GM18508 (cell line): ENCODE data around the gene PRSS23.

Source experiments
- ATAC-seq: cut with Tn5 transposase; IDR thresholded peaks from one replicate; pipeline ENCODE4 v1.9.1; 2021; ENCODE audit warnings: moderate number of reproducible peaks; ENCODE audit not compliant: insufficient read depth, unreplicated experiment

Gene PRSS23

GRCh38 chr11:86790195-86790725, 10.1 kb upstream of the PRSS23 start:
- ATAC-seq = no peak

GRCh38 chr11:86790867-86791849, 9.2 kb upstream of the PRSS23 start:
- ATAC-seq = no peak

GRCh38 chr11:86792150-86792549, 8.2 kb upstream of the PRSS23 start:
- no peak for ATAC-seq

- ATAC-seq = no peak
These were observed 7.0 kb upstream of the PRSS23 start for GRCh38 chr11:86793307-86793706.

- no peak for ATAC-seq
These were observed 4.8 kb upstream of the PRSS23 start for GRCh38 chr11:86795511-86795910.

GRCh38 chr11:86795949-86796348, 4.4 kb upstream of the PRSS23 start:
- ATAC-seq = no peak

GRCh38 chr11:86797133-86797532, 3.2 kb upstream of the PRSS23 start:
- no peak for ATAC-seq

- no peak for ATAC-seq
These were observed 1.4 kb upstream of the PRSS23 start for GRCh38 chr11:86798988-86799387.

- ATAC-seq = no peak
These were observed 664 bp upstream of the PRSS23 start for GRCh38 chr11:86799680-86800075.

- no peak for ATAC-seq
These were observed 574 bp downstream of the PRSS23 start for GRCh38 chr11:86800960-86801272.

DNA sequence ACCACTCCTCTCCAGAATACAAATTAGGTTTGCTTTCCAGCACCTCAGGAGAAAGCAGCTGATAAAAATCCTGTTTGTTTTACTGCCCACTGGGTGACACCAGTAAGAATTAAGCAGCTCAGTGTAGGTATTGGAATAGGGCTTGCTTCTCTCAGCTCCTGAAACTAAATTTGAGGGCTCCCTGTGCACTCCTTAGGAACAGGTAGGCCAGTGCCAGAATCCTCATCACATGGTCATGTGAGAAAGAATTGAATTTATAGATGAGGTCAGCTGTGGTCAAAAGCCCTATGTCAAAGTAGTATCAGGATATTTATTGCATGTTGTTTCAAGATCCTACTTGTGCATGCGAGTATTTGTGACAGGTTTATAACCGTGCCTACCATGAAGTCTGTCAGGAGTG, 1.0 kb downstream of the PRSS23 start:
- ATAC-seq = no peak

DNA sequence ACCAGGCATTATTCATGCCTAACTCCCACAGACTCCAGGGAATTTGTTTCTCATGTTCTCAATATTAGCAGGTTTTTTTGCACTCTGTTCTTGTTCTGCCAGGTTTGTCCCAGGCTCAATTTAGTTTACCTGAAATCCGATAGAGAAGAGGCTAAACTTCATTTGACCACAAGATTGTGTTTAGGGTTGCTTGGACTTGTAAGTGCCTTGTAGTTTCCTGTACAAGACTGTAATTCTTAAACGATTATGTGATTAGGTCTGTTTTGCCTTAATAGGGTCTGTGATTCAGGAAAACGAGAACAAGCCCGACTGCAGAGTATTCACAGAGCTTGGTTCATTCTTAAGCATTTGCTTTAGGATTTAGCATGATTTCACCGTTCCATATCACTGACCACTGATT, 1.8 kb downstream of the PRSS23 start:
- ATAC-seq = no peak

DNA sequence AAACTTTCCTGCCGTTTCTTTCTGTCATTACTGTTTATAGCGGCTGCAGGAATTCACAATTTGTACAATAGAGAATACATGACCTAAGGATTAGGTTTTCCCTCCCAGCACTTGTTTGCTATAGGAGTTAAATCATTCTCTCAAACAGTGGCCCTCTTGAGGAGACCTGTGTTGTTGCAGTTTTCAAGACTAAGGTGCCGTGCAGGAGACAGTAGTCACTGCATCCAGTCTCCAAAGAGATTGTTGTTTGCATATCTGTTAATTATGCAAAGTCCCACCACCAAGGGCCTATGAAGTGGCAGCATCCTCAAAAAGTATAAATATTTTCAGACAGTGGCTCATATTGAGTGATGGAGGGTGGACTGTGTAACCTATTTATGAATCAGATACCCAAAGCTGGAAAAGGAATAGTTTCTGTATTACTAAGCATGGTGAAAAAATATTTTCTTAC, 2.3 kb downstream of the PRSS23 start:
- ATAC-seq = no peak

GRCh38 chr11:86803136-86804045, 3.0 kb downstream of the PRSS23 start:
- ATAC-seq = no peak

DNA sequence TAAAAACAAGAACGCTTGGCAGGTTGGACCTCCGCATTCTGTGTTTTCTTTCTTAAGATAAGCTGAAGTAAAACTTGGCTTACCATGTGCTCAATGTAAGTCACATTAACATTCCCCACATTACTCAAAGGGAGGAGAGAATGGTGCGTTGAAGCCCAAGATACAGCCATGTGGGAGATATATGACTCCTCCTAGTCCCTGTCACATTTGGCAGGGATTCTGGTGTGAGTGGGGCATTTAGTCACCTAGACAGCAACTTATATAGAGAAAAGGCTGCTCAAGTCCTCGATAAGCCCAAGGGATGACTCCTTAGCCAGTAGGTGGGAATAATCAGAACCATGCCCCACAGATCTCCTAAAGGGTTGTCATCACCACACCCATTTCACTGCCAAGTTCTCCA, 4.6 kb downstream of the PRSS23 start:
- ATAC-seq = no peak

DNA sequence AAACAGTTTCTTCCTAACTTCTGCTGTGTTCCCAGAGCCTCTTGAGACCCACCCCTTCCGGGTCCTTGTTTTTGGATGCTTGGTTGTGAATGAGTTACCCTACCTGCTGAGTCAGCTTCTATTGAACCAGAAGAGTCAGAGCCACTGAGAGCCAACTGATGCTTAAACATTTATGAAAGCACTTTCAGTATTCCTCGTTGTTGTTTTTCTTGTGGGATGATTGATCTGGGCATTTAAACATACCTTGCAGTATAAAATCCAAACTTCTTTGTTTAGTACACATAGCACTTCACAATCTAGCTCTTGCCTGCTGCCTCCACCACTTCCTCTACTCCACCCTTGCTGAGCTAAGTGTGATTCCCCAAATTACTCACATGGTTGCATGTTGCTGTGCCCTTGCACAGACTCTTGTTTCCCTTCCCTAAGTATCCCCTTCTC, 5.5 kb downstream of the PRSS23 start:
- peak; percentile 93 for ATAC-seq

GRCh38 chr11:86806903-86807302, 6.6 kb downstream of the PRSS23 start:
- no peak for ATAC-seq

DNA sequence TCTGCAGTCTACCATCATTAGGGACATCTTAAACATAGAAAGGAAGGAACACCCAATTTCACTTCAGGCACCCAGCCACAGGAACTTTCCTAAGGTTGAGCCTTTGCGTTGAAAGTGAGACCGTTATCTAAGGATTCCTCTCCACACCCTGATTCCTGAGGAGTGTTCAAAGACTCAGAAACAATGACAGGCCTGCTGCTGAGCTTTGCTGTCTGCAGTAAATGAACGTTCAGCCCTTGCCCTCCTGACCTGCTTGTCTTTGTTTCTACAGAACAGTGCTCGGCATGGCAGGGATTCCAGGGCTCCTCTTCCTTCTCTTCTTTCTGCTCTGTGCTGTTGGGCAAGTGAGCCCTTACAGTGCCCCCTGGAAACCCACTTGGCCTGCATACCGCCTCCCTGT, 7.0 kb downstream of the PRSS23 start:
- ATAC-seq = no peak

GRCh38 chr11:86809561-86809960, 9.2 kb downstream of the PRSS23 start:
- ATAC-seq = no peak

- no peak for ATAC-seq
These were observed 9.9 kb downstream of the PRSS23 start for GRCh38 chr11:86810288-86810687.
